Neutrophil (primary cell): ENCODE results near the gene MCOLN1.

Experiments used
- H3K27ac ChIP-seq: fragments of 200-600 bp; sonication (generic); 2 replicates; pipeline ENCODE4 v1.5.1; 2016; ENCODE audit warnings: mild to moderate bottlenecking, moderate library complexity
- H3K27me3 ChIP-seq: fragments of 200-600 bp; sonication (generic); 2 replicates; pipeline ENCODE4 v1.6.0; 2016; ENCODE audit warnings: mild to moderate bottlenecking
- H3K36me3 ChIP-seq: fragments of 200-600 bp; sonication (generic); 2 replicates; pipeline ENCODE4 v1.5.1; 2017
- H3K4me1 ChIP-seq, 2 experiments: fragments of 200-600 bp in 1 of 2; sonication (generic) in 1 of 2; 1 replicate in 1 of 2; 2 replicates in 1 of 2; pipeline versions ENCODE4 v1.5.1 to v1.6.1; 2013 to 2016; ENCODE audit warnings: low read depth in 1 of 2, low read length in 1 of 2, mild to moderate bottlenecking in 1 of 2, moderate library complexity in 1 of 2; ENCODE audit not compliant: control insufficient read depth in 1 of 2, insufficient read depth in 1 of 2
- H3K4me3 ChIP-seq, 2 experiments: fragments of 200-600 bp in 1 of 2; sonication (generic) in 1 of 2; 1 replicate in 1 of 2; 2 replicates in 1 of 2; pipeline ENCODE4 v1.5.1; 2013 to 2016; ENCODE audit warnings: low read depth in 1 of 2, low read length in 1 of 2, mild to moderate bottlenecking in 1 of 2, moderate library complexity in 1 of 2
- H3K9me3 ChIP-seq: fragments of 200-600 bp; sonication (generic); 2 replicates; pipeline ENCODE4 v1.5.1; 2016
- TF ChIP-seq, protein P1 (sequence below): fragments of 200-600 bp; sonication (generic); IDR thresholded peaks from 2 replicates; pipeline ENCODE4 v1.5.1; 2016; ENCODE audit warnings: antibody characterized with exemption

MCOLN1 gene

DNA sequence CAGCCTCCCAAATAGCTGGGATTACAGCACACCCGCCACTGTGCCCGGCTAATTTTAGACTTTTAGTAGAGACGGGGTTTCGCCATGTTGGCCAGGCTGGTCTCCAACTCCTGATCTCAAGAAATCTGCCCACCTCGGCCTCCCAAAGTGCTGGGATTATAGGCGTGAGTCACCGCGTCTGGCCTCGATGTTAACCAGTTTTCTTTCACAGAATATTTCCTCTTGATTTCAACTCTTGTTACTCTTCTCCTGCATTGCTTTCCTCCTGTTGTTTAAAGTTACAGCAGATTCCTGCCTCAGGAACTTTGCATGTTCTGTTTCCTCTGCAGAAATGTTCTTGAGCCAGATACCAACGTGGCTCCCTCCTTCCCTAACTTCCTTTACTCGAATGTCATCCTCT is 29.9 kb upstream of the MCOLN1 start:
- peaks cover 54% of the 10 kb centered on the region in 2 experiments for H3K4me1 ChIP-seq
- no peaks in the 10 kb centered on the region for H3K36me3 ChIP-seq
- H3K9me3 ChIP-seq: no peaks in the 10 kb centered on the region
- peak overlapping the region; percentile 30 to 33 for H3K4me3 ChIP-seq
- peaks cover 16% of the 10 kb centered on the region for H3K27me3 ChIP-seq
- TF ChIP-seq, protein P1, sequence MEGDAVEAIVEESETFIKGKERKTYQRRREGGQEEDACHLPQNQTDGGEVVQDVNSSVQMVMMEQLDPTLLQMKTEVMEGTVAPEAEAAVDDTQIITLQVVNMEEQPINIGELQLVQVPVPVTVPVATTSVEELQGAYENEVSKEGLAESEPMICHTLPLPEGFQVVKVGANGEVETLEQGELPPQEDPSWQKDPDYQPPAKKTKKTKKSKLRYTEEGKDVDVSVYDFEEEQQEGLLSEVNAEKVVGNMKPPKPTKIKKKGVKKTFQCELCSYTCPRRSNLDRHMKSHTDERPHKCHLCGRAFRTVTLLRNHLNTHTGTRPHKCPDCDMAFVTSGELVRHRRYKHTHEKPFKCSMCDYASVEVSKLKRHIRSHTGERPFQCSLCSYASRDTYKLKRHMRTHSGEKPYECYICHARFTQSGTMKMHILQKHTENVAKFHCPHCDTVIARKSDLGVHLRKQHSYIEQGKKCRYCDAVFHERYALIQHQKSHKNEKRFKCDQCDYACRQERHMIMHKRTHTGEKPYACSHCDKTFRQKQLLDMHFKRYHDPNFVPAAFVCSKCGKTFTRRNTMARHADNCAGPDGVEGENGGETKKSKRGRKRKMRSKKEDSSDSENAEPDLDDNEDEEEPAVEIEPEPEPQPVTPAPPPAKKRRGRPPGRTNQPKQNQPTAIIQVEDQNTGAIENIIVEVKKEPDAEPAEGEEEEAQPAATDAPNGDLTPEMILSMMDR: peak; percentile 4
- H3K27ac ChIP-seq: peak overlapping the region; percentile 96

GRCh38 chr19:7494416-7495098 is 27.9 kb upstream of the MCOLN1 start:
- H3K4me1 ChIP-seq: peaks cover 42 to 44% of the 10 kb centered on the region in 2 experiments
- peaks cover 25% of the 10 kb centered on the region for H3K27me3 ChIP-seq
- no peaks in the 10 kb centered on the region for H3K9me3 ChIP-seq
- H3K36me3 ChIP-seq: no peaks in the 10 kb centered on the region
- no peak overlapping the region for H3K4me3 ChIP-seq
- no peak overlapping the region for H3K27ac ChIP-seq
- TF ChIP-seq, protein P1: no peak

DNA sequence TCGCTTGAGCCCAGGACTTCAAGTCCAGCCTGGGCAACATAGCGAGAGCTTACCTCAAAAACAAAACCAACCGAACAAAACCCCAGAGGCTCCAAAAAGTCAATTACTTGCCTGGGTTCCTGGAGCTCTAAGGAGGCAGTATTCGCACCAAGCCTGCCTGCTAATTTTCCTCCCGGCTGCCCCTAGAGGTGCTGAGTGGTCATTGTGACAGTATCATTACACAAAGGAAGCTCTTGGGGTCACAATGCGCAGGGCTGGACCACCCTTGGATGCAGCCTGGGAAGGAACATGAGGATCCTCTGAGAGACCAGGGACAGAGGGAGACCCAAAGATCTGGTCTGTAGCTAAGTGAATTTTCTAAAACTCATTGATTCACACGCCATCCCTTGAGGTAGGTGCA is 25.1 kb upstream of the MCOLN1 start:
- Histone ChIP-seq H3K4me1 (peaks cover 27 to 30% of the 10 kb centered on the region in 2 experiments), H3K9me3 (no peaks in the 10 kb centered on the region), H3K27ac (no peak overlapping the region), H3K36me3 (no peaks in the 10 kb centered on the region), H3K27me3 (peaks cover 52% of the 10 kb centered on the region), H3K4me3 (no peak overlapping the region)
- TF ChIP-seq, protein P1: no peak

- TF ChIP-seq, protein P1: no peak
- no peaks in the 10 kb centered on the region for H3K9me3 ChIP-seq
- H3K4me1 ChIP-seq: peaks cover 19 to 22% of the 10 kb centered on the region in 2 experiments
- no peaks in the 10 kb centered on the region for H3K36me3 ChIP-seq
- peaks cover 88% of the 10 kb centered on the region for H3K27me3 ChIP-seq
- H3K4me3 ChIP-seq: peak overlapping the region; percentile 22 to 43
- H3K27ac ChIP-seq: no peak overlapping the region
Measured at GRCh38 chr19:7500811-7501450, 21.5 kb upstream of the MCOLN1 start.

- TF ChIP-seq, protein P1: no peak
- no peak overlapping the region for H3K4me3 ChIP-seq
- peaks cover 89% of the 10 kb centered on the region for H3K27me3 ChIP-seq
- H3K27ac ChIP-seq: no peak overlapping the region
- H3K9me3 ChIP-seq: no peaks in the 10 kb centered on the region
- H3K36me3 ChIP-seq: no peaks in the 10 kb centered on the region
- peaks cover 19 to 28% of the 10 kb centered on the region in 2 experiments for H3K4me1 ChIP-seq
Measured at GRCh38 chr19:7502552-7502951, 19.9 kb upstream of the MCOLN1 start.
